ENCODE data around the gene NEURL1B. TPM values are rescaled to one million over a fixed set of nuclear protein-coding genes. Genes with fewer than 3 reads are reported as not detected.

Gene NEURL1B
- 0.12 and 0.21 TPM in 2 replicates for total RNA-seq (2013; cell fraction: nucleolus; rRNA removed)
- total RNA-seq (2014; rRNA removed) = 0.05 and 0.28 TPM in 2 replicates
- 0.04 and 0.05 TPM in 2 replicates for total RNA-seq (2014; rRNA removed; fragmentation: Illumina TruSeq; extraction: Trizol)
- total RNA-seq (2021) = 0.16 and 0.26 TPM in 2 replicates
- 0.07 TPM for polyA plus RNA-seq (2011; ENCODE audit: low read depth)
- polyA plus RNA-seq (2011; rRNA removed) = 0.03 and 0.05 TPM in 2 replicates
- polyA plus RNA-seq (2011; cell fraction: cytosol; rRNA removed) = 0.06 and 0.08 TPM in 2 replicates
- polyA plus RNA-seq (2011; cell fraction: nucleus; rRNA removed) = 0.16 and 0.20 TPM in 2 replicates
- 0.07 and 0.12 TPM in 2 replicates for polyA plus RNA-seq (2012)
- 0.04 TPM in 1 of 2 replicates, not detected in the other for polyA plus RNA-seq (2014; fragmentation: Illumina TruSeq; extraction: Trizol)
- polyA plus RNA-seq (2014; fragmentation: Nextera tagmentation; extraction: Ambion mirVana) = not detected
- polyA plus RNA-seq (2014; rRNA removed) = 0.05 TPM in 2 replicates
- polyA plus RNA-seq (2016; fragmentation: Nextera tagmentation; extraction: Ambion mirVana) = not detected
- polyA minus RNA-seq (2011; rRNA and poly(A)+ RNA removed) = 0.05 and 0.07 TPM in 2 replicates
- polyA minus RNA-seq (2011; cell fraction: cytosol; rRNA and poly(A)+ RNA removed) = not detected in 2 replicates
- polyA minus RNA-seq (2011; cell fraction: nucleus; rRNA and poly(A)+ RNA removed) = 0.12 and 0.19 TPM in 2 replicates
- percentile 13 among the genes with signal in this experiment for Bru-seq, nascent RNA
- BruChase-seq, experiment 1, labeled RNA remaining after a 6-hour chase = percentile 14 among the genes with signal in this experiment
- percentile 22 among the genes with signal in this experiment for BruChase-seq, experiment 2, labeled RNA remaining after a 2-hour chase
- long read RNA-seq, experiment 1 = 0 reads
- long read RNA-seq, experiment 2 = 0 reads

GRCh38 chr5:172640822-172641358 lies at the start of gene NEURL1B:
Gene NEURL1B, plus strand, starts transcription at chr5:172641263. Its CDS starts 144 bp downstream, at chr5:172641407.
- ChIA-PET CTCF (no interaction called here), RAD21 (ENCODE audit: unreplicated experiment) (no interaction called here), POLR2A (no interaction called here), SMC1A (ENCODE audit: uncharacterized antibody, unreplicated experiment) (no interaction called here)
- DNase-seq (ENCODE audit: low read depth, low spot score) = no peak
- H2AFZ ChIP-seq (ENCODE audit: control insufficient read depth, low read depth, low read length) = no peak within 1 kb of the TSS
- H3K79me2 ChIP-seq (ENCODE audit: control insufficient read depth, insufficient read depth, low read length) = no peaks in the 10 kb centered on the region
- H3K4me3 ChIP-seq = peak within 1 kb of the TSS; percentile 53; the same call in 1 of the 2 replicates
- H3K4me1 ChIP-seq (ENCODE audit: control insufficient read depth, insufficient read depth, low read length) = no peaks in the 10 kb centered on the region
- no peak within 1 kb of the TSS for H3K27ac ChIP-seq (ENCODE audit: control insufficient read depth, insufficient read depth)
- H3K9me3 ChIP-seq (replicated peaks; ENCODE audit: control insufficient read depth, insufficient read depth, low read length) = no peaks in the 10 kb centered on the region
- FAIRE-seq = no peak
- peak; percentile 75 for ATAC-seq
- no peak for TF ChIP-seq WRNIP1 (IDR thresholded peaks at IDR 0.05; ENCODE audit: borderline replicate concordance, low read depth, low read length)
- TF ChIP-seq ZSCAN29 (IDR thresholded peaks at IDR 0.05) = no peak
- TF ChIP-seq ZNF217 (IDR thresholded peaks at IDR 0.05) = no peak
- TF ChIP-seq ATF3 (IDR thresholded peaks at IDR 0.05; ENCODE audit: borderline replicate concordance, extremely low read depth, low read depth, low read length) = no peak
- no peak for TF ChIP-seq NFXL1 (IDR thresholded peaks at IDR 0.05; ENCODE audit: borderline replicate concordance)
- no peak for TF ChIP-seq MYC (IDR thresholded peaks at IDR 0.05; ENCODE audit: insufficient read depth, insufficient read length, insufficient replicate concordance, low read length, severe bottlenecking)
- no peak for TF ChIP-seq TBL1XR1 (IDR thresholded peaks at IDR 0.05; ENCODE audit: low read depth, low read length)
- no peak for TF ChIP-seq HCFC1 (IDR thresholded peaks at IDR 0.05; ENCODE audit: low read length)
- no peak for TF ChIP-seq USF1 (IDR thresholded peaks at IDR 0.05; ENCODE audit: borderline replicate concordance, extremely low read length, insufficient read depth, low read depth, low read length)
- TF ChIP-seq EGR1 (IDR thresholded peaks at IDR 0.05; ENCODE audit: borderline replicate concordance in 1 of 2, low read depth in 2 of 2, low read length in 2 of 2) = 0 out of 3 replicates have a peak, but pooled peaks of 1 of the 2 experiments have one; percentile 17
- no peak for TF ChIP-seq ATF7 (IDR thresholded peaks at IDR 0.05; ENCODE audit: low read depth)
- TF ChIP-seq POLR2A (IDR thresholded peaks at IDR 0.05; ENCODE audit: low read depth, low read length) = peak; percentile 41; the same call in 1 of the 2 replicates
- no peak for TF ChIP-seq SMAD1 (IDR thresholded peaks at IDR 0.05; ENCODE audit: low read depth, partially characterized antibody)
- WGBS (ENCODE audit: insufficient coverage, insufficient replicate concordance, low lambda C conversion rate, missing lambda C conversion rate) = 4% methylated on average over 18 of the region's 54 CpGs
- in situ Hi-C loops (cut with MboI) (no loop called here), intact Hi-C loops (cut with micrococcal nuclease; ENCODE audit: unreplicated experiment) (no loop called here)
- H3K36me3 ChIP-seq (ENCODE audit: control insufficient read depth in 2 of 2, insufficient read depth in 2 of 2, low read length in 1 of 2) = no peaks in the 10 kb centered on the region
- no TSS peak for BruUV-seq (replicated peaks)
- no peaks in the 10 kb centered on the region for H4K20me1 ChIP-seq (ENCODE audit: control insufficient read depth, insufficient read depth)
- peaks cover 15 to 21% of the 10 kb centered on the region in 2 experiments for H3K27me3 ChIP-seq (replicated peaks in 1 of 2; ENCODE audit: control insufficient read depth in 2 of 2, insufficient read depth in 2 of 2, low read length in 1 of 2)
- peak within 1 kb of the TSS; percentile 59 for H3K4me2 ChIP-seq (ENCODE audit: control insufficient read depth, insufficient read depth)
- no peak within 1 kb of the TSS for H3K9ac ChIP-seq (ENCODE audit: control insufficient read depth, insufficient read depth, low read length)
